ENCODE data around the gene TUBGCP4.

DNA sequence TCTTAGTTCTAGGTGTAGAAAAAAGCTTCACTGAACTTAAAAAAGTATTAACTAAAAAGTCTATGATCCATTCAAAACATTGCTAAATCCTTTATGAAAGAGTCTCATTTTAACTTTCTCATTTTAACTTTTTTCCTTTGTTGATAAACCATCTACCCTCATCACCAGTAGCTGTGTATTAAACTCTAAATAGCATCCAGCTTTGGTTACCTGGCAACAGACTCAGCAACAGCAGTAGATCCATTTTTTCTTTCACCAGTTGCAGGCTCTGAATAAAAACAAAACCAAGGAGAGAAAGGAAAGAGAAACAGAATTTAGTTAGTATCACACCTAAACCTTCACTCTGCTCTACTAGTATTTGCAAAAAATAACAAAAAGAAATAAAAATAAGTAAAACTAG lies 70.4 kb downstream of the TUBGCP4 start:
- TF ChIP-seq, protein P1, sequence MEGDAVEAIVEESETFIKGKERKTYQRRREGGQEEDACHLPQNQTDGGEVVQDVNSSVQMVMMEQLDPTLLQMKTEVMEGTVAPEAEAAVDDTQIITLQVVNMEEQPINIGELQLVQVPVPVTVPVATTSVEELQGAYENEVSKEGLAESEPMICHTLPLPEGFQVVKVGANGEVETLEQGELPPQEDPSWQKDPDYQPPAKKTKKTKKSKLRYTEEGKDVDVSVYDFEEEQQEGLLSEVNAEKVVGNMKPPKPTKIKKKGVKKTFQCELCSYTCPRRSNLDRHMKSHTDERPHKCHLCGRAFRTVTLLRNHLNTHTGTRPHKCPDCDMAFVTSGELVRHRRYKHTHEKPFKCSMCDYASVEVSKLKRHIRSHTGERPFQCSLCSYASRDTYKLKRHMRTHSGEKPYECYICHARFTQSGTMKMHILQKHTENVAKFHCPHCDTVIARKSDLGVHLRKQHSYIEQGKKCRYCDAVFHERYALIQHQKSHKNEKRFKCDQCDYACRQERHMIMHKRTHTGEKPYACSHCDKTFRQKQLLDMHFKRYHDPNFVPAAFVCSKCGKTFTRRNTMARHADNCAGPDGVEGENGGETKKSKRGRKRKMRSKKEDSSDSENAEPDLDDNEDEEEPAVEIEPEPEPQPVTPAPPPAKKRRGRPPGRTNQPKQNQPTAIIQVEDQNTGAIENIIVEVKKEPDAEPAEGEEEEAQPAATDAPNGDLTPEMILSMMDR (conservative IDR thresholded peaks at IDR 0.05; ENCODE audit: low read depth, low read length): no peak
- TF ChIP-seq POLR2A (IDR thresholded peaks at IDR 0.05; ENCODE audit: low read depth, low read length): no peak
